ENCODE results near the gene DPH1.

The DPH1 gene

DNA sequence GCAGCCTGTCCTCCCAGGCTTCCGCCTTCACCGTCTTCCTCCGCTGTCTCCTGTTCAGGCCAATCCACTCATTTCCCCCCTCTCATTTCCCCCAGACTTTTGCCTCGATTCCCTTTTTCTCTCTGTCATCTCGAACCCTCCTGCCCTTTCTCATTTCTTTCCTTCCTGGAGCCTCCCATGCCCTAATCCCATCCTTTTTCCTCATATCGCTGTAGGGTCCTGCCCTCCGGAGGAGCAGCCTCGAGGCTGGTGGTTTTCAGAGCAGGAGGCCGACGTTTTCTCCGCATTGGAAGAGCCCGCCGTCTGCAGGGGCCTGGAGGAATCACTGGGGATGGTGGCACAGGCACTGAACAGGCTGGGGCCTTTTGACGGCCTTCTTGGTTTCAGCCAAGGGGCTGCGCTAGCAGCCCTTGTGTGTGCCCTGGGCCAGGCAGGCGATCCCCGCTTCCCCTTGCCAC is 12.5 kb downstream of the DPH1 start:
- FAIRE-seq, result no peak
- no peak for TF ChIP-seq POLR2A (IDR thresholded peaks at IDR 0.05; ENCODE audit: low read depth, low read length)
- DNase-seq (ENCODE audit: insufficient read length, low spot score), result no peak

DNA sequence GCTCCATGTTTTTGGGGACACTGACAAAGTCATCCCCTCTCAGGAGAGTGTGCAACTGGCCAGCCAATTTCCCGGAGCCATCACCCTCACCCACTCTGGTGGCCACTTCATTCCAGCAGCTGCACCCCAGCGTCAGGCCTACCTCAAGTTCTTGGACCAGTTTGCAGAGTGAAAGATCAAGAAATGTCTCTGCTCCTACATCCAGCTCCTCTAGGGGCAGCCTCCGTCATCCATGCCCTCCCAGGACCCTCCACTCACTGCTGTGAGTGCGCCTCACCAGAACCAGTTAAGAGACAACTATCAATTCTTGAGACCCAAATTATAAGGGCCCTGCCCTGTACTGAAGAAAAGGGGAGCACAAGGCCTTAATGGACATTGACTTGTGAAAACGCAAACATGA is 13.0 kb downstream of the DPH1 start:
- no peak for FAIRE-seq
- no peak for TF ChIP-seq POLR2A (IDR thresholded peaks at IDR 0.05; ENCODE audit: low read depth, low read length)
- no peak for DNase-seq (ENCODE audit: insufficient read length, low spot score)

DNA sequence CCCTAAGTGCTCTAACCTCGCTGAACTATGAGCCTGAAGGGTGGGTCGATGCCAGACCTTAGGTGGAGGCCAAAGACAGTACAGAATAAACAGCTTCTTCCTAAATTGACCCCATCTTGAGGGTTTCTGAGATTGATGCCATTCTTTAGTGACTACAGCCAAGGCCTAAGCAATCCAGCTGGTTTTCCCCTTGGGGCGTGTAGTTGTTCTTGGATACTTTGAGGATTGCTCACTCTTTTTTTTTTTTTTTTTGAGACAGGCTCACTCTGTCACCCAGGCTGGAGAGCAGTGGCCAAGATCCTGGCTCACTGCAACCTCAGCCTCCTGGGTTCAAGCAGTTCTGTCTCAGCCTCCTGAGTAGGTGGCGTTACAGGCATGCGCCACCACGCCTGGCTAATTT is 13.8 kb downstream of the DPH1 start:
- no peak for FAIRE-seq
- peak; percentile 86 for DNase-seq (ENCODE audit: insufficient read length, low spot score)
- no peak for TF ChIP-seq POLR2A (IDR thresholded peaks at IDR 0.05; ENCODE audit: low read depth, low read length)

DNA sequence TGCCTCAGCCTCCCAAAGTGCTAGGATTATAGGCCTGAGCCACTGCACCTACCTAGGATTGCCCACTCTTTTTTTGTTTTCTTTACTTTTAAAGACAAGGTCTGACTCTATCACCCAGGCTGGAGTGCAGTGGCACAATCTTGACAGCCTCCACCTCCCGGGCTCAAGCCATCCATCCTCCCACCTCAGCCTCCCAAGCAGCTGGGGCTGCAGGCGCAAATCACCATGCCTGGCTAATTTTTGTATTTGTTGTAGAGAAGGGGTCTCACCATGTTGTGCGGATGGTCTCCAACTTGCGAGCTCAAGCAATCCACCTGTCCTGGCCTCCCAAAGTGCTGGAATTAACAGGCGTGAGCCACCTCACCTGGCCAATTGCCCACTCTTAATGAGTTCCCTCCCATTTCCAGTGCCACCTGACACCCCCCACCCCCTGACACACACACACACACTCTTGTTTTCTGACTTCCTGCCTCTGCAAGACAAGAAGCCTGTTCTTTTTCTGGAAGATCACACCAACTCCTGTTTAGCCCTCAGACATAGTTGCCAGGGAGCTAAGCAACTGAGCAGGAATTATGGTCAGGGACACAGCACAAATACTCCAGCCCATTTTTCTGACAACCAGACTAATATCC is 14.4 kb downstream of the DPH1 start:
- no peak for FAIRE-seq

DNA sequence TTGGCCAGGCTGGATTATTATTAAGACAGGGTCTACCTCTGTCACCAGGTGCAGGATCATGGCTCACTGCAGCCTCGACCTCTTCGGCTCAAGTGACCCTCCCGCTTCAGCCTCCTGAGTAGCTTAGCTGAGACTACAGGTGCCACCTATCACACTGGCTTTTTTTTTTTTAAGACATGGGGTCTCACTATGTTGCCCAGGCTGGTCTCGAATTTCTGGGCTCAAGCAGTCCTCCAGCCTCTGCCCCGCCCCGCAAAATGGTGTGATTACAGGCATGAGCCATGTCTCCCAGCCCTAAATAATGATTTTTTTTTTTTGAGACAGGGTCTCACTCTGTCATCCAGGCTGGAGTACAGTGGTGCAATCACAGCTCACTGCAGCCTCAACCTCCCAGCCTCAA is 17.6 kb downstream of the DPH1 start:
- TF ChIP-seq POLR2A (IDR thresholded peaks at IDR 0.05; ENCODE audit: low read depth, low read length), result no peak
- DNase-seq (ENCODE audit: insufficient read length, low spot score) (no peak), FAIRE-seq (no peak)

More for the DNA sequence above, 14.4 kb downstream of the DPH1 start:
- TF ChIP-seq POLR2A (IDR thresholded peaks at IDR 0.05; ENCODE audit: low read depth, low read length), result no peak
- DNase-seq (ENCODE audit: insufficient read length, low spot score), result no peak

DNA sequence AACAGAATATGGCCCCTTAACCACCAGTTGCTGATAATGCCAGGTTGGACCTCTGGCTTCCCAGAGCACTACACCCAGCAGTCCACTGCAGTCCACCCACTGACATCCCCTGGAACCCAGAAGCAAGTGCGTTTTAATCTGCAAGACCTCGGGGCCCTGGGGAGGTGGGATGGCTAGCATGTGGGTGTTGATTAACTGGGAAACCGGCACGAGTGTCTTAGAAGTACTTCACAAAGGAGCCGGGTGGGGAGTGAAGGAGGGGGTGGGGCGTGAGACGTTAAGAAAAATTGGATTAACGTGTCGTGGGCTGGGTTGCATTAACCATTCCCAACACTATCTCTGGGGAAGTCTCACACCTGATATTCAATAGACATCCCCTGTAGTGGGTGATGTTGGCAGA is 18.9 kb downstream of the DPH1 start:
- no peak for FAIRE-seq
- no peak for DNase-seq (ENCODE audit: insufficient read length, low spot score)
- no peak for TF ChIP-seq POLR2A (IDR thresholded peaks at IDR 0.05; ENCODE audit: low read depth, low read length)

DNA sequence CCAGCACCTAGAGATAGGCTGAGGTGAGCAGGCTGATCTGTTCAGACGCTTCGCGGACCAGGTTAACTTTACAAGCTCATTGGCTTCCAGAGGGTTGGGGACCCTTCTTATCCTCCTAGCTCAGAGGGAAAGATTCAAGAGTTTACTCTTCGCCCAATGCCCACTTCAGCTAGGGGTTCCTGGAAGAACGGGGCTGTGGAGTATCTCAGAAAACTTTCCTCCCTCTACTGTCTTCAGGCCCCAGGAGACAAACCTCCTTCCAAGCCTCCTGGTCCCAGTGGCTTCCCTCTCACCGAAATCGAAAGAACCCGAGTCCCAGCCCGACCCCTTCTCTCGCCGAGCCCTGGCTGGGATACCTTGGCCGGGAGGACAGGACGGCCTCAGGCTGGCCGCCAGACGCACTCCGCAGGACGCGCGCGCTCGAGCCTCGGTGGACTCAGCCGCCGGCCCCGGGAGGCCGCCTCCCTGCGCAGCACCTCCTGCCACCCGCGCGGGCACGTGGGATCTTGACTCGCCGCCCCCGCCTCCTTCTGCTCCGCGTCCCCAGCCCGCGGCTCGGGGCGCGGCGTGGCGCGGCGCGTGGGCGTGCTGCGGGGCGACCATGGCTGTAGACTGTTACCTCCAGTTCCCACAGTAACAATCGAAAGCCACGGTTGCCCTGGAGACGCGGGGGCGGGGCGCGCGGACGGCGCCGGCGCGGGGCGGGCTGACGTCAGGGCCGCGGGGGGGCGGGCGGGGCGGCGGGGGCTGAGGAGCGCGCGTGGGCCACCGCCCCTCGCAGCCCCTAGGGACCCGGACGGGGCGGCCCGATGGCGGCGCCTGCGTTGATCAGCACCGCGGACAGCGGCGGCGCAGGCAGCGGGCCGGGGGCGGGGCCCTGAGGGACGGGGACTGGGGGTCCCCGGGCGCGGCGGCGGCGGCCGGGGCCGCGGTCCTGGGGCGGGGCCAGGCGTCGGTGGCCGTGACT is 19.7 kb downstream of the DPH1 start:
- FAIRE-seq (no peak), DNase-seq (ENCODE audit: insufficient read length, low spot score) (peak; percentile 84)
- TF ChIP-seq POLR2A (IDR thresholded peaks at IDR 0.05; ENCODE audit: low read depth, low read length), result peak; percentile 23; the same call in 1 of the 2 replicates

DNA sequence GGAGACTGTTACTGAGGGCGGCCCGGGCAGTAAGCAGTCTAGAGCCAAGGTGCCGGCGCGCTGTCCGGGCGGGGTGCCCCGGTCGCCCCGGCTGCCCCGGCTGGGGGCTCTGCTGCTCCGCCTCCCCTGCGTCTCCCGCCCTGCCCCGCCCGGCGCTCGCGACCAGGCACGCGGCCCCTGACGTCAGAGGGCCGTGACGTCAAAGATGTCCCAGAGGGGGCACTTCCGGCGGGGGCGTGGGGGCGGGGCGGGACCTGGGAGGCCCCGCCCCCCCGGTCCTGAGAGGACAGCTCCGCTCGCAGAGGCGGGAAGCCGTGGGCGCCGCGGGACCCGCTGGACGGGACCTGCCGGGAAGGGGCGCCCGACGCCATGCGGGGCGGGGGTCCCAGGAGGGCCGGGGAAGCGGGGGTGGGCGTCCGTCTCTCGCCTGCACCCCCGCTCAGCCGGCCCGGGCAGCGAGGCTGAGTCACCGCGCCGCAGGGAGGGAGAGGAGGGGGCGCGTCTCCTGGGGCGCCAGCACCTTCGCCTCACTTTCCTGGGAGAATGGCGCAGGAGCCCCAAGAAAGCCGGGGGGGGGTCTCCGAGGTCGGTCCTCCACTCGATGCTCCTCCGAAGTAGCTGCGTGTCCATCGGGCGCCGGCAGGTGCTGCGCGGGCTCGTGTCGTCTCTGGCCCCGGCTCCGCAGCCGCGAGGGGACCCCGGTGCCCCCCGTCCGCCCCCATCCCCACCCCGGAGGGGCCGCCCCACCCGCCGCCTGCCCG is 20.5 kb downstream of the DPH1 start:
- DNase-seq (ENCODE audit: insufficient read length, low spot score) (no peak), FAIRE-seq (no peak)
- no peak for TF ChIP-seq POLR2A (IDR thresholded peaks at IDR 0.05; ENCODE audit: low read depth, low read length)

DNA sequence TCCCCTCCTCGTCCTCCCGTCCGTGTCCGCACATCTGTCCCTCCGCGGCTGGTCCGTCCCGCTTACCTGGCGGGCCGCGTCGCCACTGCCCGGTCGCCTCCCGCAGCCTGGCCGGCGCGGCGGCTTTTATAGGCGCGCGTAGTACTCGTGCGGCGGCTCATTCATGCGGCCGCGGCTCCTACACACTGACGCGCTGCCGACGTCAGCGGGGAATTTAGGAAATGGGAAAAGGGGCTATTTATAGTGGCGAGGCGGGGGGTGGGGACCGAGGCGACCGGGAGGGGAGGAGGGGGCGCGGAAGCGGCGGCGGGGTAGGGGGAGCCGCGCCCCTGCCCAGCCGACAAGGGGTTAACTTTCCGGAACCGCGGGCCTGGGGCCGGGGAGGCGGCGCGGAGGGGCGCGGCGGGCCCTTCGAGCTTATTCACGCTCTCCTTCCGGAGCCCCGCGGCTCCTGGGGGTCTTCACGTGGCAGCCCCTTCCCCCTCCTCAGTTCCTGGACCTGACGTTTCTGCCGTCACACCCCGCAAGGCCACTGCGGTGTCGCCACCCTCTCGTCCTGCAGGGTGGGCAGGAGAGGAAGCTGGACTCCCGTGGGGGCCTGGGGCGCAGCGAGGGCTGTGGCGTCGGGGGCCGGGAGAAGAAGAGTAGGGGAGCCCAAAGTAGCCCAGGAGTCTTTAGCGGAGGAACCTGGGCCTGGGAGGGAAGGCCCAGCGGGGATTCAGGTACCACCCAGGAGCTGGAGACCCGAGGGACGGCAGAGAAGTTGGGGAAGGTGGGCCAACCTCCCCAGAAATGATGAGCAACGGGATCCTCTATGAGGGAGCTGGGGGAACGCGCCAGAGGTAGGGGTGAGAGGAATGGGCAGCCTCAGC is 21.3 kb downstream of the DPH1 start:
- FAIRE-seq (no peak), DNase-seq (ENCODE audit: insufficient read length, low spot score) (no peak)
- no peak for TF ChIP-seq POLR2A (IDR thresholded peaks at IDR 0.05; ENCODE audit: low read depth, low read length)

DNA sequence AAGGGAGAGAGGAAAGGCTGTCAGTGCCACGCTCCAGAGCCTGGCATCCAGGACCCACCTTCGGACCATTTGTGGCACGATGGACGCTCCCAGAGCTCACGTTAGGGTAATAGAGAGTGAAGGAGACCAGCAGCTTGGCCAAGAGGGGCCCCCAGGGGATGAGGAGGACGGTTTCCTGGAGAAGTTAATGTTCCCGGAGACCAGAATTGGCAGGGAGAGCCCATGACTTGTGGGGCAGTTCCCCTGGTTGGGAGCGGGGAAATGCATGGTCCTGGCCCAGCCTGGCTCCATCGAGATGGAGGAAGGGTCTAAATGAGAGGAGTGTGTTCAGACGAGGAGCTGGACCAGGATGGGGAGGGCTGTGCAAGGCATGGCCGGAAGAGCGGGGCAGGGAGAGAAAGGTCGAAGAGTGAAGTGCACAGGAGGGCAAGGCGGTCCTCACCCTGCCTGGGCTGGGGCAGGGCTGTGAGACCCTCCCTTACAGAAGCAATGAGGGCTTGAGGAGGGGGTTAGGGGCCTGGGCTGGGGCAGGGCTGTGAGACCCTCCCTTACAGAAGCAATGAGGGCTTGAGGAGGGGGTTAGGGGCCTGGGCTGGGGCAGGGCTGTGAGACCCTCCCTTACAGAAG is 22.1 kb downstream of the DPH1 start:
- DNase-seq (ENCODE audit: insufficient read length, low spot score) (no peak), FAIRE-seq (no peak)

DNA sequence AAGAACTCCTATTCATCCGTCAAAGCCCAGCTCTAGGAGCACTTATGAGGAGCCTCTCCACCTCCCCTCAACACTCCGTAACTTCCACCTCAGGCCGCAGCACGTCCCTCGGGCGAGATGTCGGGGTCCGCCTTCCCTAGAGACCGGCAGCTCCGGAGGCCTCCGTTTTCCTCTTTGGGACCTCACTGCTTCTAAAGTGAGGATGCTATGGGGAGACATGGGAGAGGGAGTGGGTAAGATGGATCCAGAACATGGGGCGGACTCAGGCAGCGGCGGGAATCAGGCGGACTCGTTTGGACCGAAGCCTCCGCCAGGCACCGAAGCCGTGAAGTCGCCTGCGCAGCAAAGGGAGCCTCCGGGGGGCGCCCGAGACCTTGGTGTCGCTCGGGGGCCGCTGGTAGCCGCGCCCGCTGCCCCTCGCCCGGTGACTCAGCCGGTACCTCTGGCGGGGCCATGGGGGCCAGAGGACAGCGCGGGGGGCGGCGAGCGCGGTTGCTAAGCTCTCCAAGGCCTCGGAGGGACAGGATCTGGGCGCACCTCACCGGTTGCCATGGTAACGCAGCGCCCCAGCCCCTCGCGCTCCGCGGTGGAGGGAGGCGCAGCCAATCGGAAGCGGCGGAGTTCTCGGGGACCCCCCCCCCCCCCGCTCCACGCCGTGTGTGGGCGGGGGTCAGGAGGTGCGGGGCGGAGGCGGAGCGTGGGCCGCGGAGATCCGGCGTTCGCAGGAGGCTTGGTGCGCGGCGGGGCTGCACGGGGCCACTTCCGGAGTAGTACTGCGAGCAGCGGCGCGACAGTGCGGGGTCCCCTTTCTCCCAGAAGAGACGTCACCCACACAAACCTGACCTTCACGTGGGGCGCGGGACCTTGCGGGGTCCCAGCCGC is 23.7 kb downstream of the DPH1 start:
- DNase-seq (ENCODE audit: insufficient read length, low spot score) (no peak), FAIRE-seq (no peak)
- TF ChIP-seq POLR2A (IDR thresholded peaks at IDR 0.05; ENCODE audit: low read depth, low read length), result no peak

More for the DNA sequence above, 22.1 kb downstream of the DPH1 start:
- no peak for TF ChIP-seq POLR2A (IDR thresholded peaks at IDR 0.05; ENCODE audit: low read depth, low read length)

DNA sequence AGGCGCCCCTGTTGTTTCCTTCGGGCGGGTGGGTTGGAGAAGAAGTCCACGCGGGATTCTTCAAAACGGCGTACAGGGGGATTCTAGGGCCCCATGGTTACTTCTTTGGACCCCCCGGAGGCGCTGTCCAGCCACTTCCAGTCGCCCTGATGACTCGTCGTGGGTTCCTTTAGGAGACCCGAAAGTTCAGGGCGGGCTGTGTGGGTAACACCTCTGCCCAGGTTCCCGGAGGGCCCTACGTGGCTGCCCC is 24.2 kb downstream of the DPH1 start:
- no peak for TF ChIP-seq POLR2A (IDR thresholded peaks at IDR 0.05; ENCODE audit: low read depth, low read length)
- no peak for DNase-seq (ENCODE audit: insufficient read length, low spot score)

More for the DNA sequence above, 24.2 kb downstream of the DPH1 start:
- no peak for FAIRE-seq
